Right cardiac atrium (tissue), 5 donors: Measurements from ENCODE around the gene ALG8. TPM values are rescaled to one million over a fixed set of nuclear protein-coding genes. Genes with fewer than 3 reads are reported as not detected.

ENCODE experiments used
- ATAC-seq, 2 donors: fragments of 200-7000 bp; cut with Tn5 transposase; one replicate each; pipeline versions ENCODE4 v1.8.0 to v1.9.1; 2020; ENCODE audit warnings: moderate library complexity in 2 of 2, mild to moderate bottlenecking in 1 of 2
- DNase-seq, 3 donors: peaks; one replicate each; pipeline ENCODE4 v3.0.0-alpha.2; 2020
- H3K27ac ChIP-seq: one replicate; pipeline ENCODE4 v1.5.1; 2013; ENCODE audit warnings: mild to moderate bottlenecking, low read length, control low read depth, moderate library complexity
- H3K27me3 ChIP-seq: one replicate; pipeline ENCODE4 v1.6.1; 2013; ENCODE audit not compliant: control insufficient read depth, insufficient read depth
- H3K4me1 ChIP-seq: one replicate; pipeline ENCODE4 v1.6.1; 2013; ENCODE audit warnings: low read length; ENCODE audit not compliant: control insufficient read depth, insufficient read depth
- H3K4me3 ChIP-seq: one replicate; pipeline ENCODE4 v1.5.1; 2013; ENCODE audit warnings: low read length, control low read depth
- H3K9me3 ChIP-seq: one replicate; pipeline ENCODE4 v1.6.1; 2013; ENCODE audit warnings: low read length; ENCODE audit not compliant: control insufficient read depth
- WGBS: extraction: QIAGEN DNeasy Blood & Tissue Kit; methylation state at CpG from one replicate; pipeline ENCODE4 v1.1.7; 2013; 5-methylcytosine and 5-hydroxymethylcytosine counted together
- intact Hi-C, 4 donors: fragments of 100-400 bp; cut with DNase I; formaldehyde crosslinking; loops; one replicate each; pipeline versions ENCODE4 v1.11.0 to v1.14.0; 2022 to 2023
- polyA plus RNA-seq: library from polyadenylated mRNA; stranded (reverse); fragments of 200-250 nt; gene quantifications from one replicate; pipeline ENCODE4 v1.2.3, GENCODE V29; 2013
- total RNA-seq, 4 donors: library from RNA; stranded (reverse); fragmentation: NEBNext Ultra II Directional; extraction: Animal tissue kit (Norgen Biotek cat#: 25700); gene quantifications; one replicate each; pipeline ENCODE4 v1.2.1, GENCODE V29; 2021
- donor health status: healthy with polysubstance abuse.
- donor health status: DM: no; HTN: yes; CAD: no.
- donor health status: DM: no; HTN: no; CAD: no.
- donor health status: DM: no; HTN: yes; CAD: no; lungs with severe emphysema.
- donor health status: DM: yes; HTN: yes; CAD: no.

Gene ALG8
- total and polyA plus RNA-seq, 5 donors, result 13.2 to 27.2 (median 21.3) TPM

GRCh38 chr11:78171951-78172350 is 32.5 kb upstream of the ALG8 start:
- no peak for ATAC-seq
- H3K4me3 ChIP-seq, result no peak overlapping the region
- H3K27me3 ChIP-seq, result no peaks in the 10 kb centered on the region
- H3K9me3 ChIP-seq, result no peaks in the 10 kb centered on the region
- peaks cover 16% of the 10 kb centered on the region for H3K4me1 ChIP-seq
- intact Hi-C loops, result no loop called here
- no peak for DNase-seq
- H3K27ac ChIP-seq, result no peak overlapping the region
- 93% methylated on average over 6 of the region's 6 CpGs for whole genome bisulfite sequencing

GRCh38 chr11:78170874-78171549 is 31.6 kb upstream of the ALG8 start:
- no peak overlapping the region for H3K4me3 ChIP-seq
- H3K4me1 ChIP-seq, result peaks cover 16% of the 10 kb centered on the region
- ATAC-seq, result no peak
- no peaks in the 10 kb centered on the region for H3K9me3 ChIP-seq
- H3K27ac ChIP-seq, result peak overlapping the region; percentile 25
- 80% methylated on average over 7 of the region's 7 CpGs for WGBS
- DNase-seq, result no peak
- intact Hi-C loops, result no loop called here
- H3K27me3 ChIP-seq, result no peaks in the 10 kb centered on the region

GRCh38 chr11:78170413-78170812 is 31.0 kb upstream of the ALG8 start:
- no peak for ATAC-seq
- intact Hi-C loops, result no loop called here
- Histone ChIP-seq H3K9me3 (no peaks in the 10 kb centered on the region), H3K4me3 (no peak overlapping the region), H3K4me1 (peaks cover 16% of the 10 kb centered on the region), H3K27me3 (no peaks in the 10 kb centered on the region), H3K27ac (peak overlapping the region; percentile 84)
- DNase-seq, result no peak
- 92% methylated on average over 11 of the region's 11 CpGs for WGBS

- intact Hi-C loops, result no loop called here
- DNase-seq (peak; percentile 94 to 97 (median 97)), ATAC-seq (peak; percentile 95 to 96)
- peaks cover 16% of the 10 kb centered on the region for H3K4me1 ChIP-seq
- H3K27me3 ChIP-seq, result no peaks in the 10 kb centered on the region
- H3K27ac ChIP-seq, result peak overlapping the region; percentile 84
- H3K9me3 ChIP-seq, result no peaks in the 10 kb centered on the region
- no peak overlapping the region for H3K4me3 ChIP-seq
- WGBS, result 21% methylated on average over 17 of the region's 17 CpGs
Measured at GRCh38 chr11:78168539-78169477, 29.4 kb upstream of the ALG8 start.

- DNase-seq (no peak), ATAC-seq (no peak)
- WGBS, result 86% methylated on average over 6 of the region's 6 CpGs
- Histone ChIP-seq H3K27me3 (no peaks in the 10 kb centered on the region), H3K4me1 (peaks cover 16% of the 10 kb centered on the region), H3K9me3 (no peaks in the 10 kb centered on the region), H3K27ac (no peak overlapping the region), H3K4me3 (no peak overlapping the region)
- intact Hi-C loops, result no loop called here
Measured at GRCh38 chr11:78166855-78167469, 27.5 kb upstream of the ALG8 start.

- no peak overlapping the region for H3K27ac ChIP-seq
- no peak overlapping the region for H3K4me3 ChIP-seq
- WGBS, result 97% methylated on average over 2 of the region's 2 CpGs
- ATAC-seq (no peak), DNase-seq (no peak)
- intact Hi-C loops, result no loop called here
- H3K4me1 ChIP-seq, result peaks cover 8% of the 10 kb centered on the region
- no peaks in the 10 kb centered on the region for H3K9me3 ChIP-seq
- H3K27me3 ChIP-seq, result no peaks in the 10 kb centered on the region
Measured at GRCh38 chr11:78164471-78164870, 25.0 kb upstream of the ALG8 start.

- Histone ChIP-seq H3K4me3 (no peak overlapping the region), H3K27me3 (no peaks in the 10 kb centered on the region), H3K4me1 (peaks cover 8% of the 10 kb centered on the region), H3K9me3 (no peaks in the 10 kb centered on the region), H3K27ac (peak overlapping the region; percentile 26)
- intact Hi-C loops, result no loop called here
- DNase-seq (no peak), ATAC-seq (no peak)
- 25% methylated on average over 2 of the region's 2 CpGs for whole genome bisulfite sequencing
Measured at GRCh38 chr11:78163828-78164227, 24.4 kb upstream of the ALG8 start.

GRCh38 chr11:78161962-78162371 is 22.5 kb upstream of the ALG8 start:
- Histone ChIP-seq H3K4me1 (no peaks in the 10 kb centered on the region), H3K27me3 (no peaks in the 10 kb centered on the region), H3K27ac (no peak overlapping the region), H3K9me3 (no peaks in the 10 kb centered on the region), H3K4me3 (no peak overlapping the region)
- ATAC-seq, result peak; percentile 50 to 63
- WGBS, result 23% methylated on average over 5 of the region's 5 CpGs
- DNase-seq, result peak; percentile 65 to 86 (median 85)
- intact Hi-C loops, result no loop called here

GRCh38 chr11:78161346-78161745 is 21.9 kb upstream of the ALG8 start:
- Histone ChIP-seq H3K4me3 (no peak overlapping the region), H3K27me3 (no peaks in the 10 kb centered on the region), H3K4me1 (no peaks in the 10 kb centered on the region), H3K27ac (no peak overlapping the region), H3K9me3 (no peaks in the 10 kb centered on the region)
- WGBS, result 98% methylated on average over 2 of the region's 2 CpGs
- DNase-seq, result no peak
- no peak for ATAC-seq
- intact Hi-C loops, result no loop called here

- 92% methylated on average over 1 of the region's 1 CpG for WGBS
- Histone ChIP-seq H3K27me3 (no peaks in the 10 kb centered on the region), H3K4me3 (no peak overlapping the region), H3K27ac (no peak overlapping the region), H3K9me3 (no peaks in the 10 kb centered on the region), H3K4me1 (no peaks in the 10 kb centered on the region)
- intact Hi-C loops, result no loop called here
- ATAC-seq (no peak), DNase-seq (no peak)
Measured at GRCh38 chr11:78160557-78160956, 21.1 kb upstream of the ALG8 start.
